ENCODE data around the gene ARHGAP31. TPM values are rescaled to one million over a fixed set of nuclear protein-coding genes. Genes with fewer than 3 reads are reported as not detected.
"Not testable (repeated sequence)": the region's sequence is repeated elsewhere in the genome, so short reads cannot be mapped to it uniquely, and the experiment has no call there.

Gene ARHGAP31
- total RNA-seq, 2 experiments from 2014 or later = 9.2 to 9.6 TPM

- DNase-seq (no peak), ATAC-seq (no peak)
- no peaks in the 10 kb centered on the region for H3K9me3 Mint-ChIP-seq (ENCODE audit: low read depth)
- no peak overlapping the region for H3K27ac Mint-ChIP-seq
- ChIA-PET POLR2A (no interaction called here), CTCF (no interaction called here)
- peaks cover 3% of the 10 kb centered on the region for H3K4me1 Mint-ChIP-seq
- no peak overlapping the region for H3K4me3 Mint-ChIP-seq
- no peaks in the 10 kb centered on the region for H3K27me3 Mint-ChIP-seq
- H3K36me3 Mint-ChIP-seq (ENCODE audit: low read depth) = peaks cover 8% of the 10 kb centered on the region
- intact Hi-C loops (cut with DNase I, micrococcal nuclease) = no loop called here
These were observed 70.2 kb downstream of the ARHGAP31 start for GRCh38 chr3:119364401-119364800.

- intact Hi-C loops (cut with DNase I, micrococcal nuclease) = no loop called here
- Mint-ChIP-seq H3K4me3 (no peak overlapping the region), H3K9me3 (ENCODE audit: low read depth) (no peaks in the 10 kb centered on the region), H3K27ac (no peak overlapping the region), H3K4me1 (peaks cover 3% of the 10 kb centered on the region), H3K36me3 (ENCODE audit: low read depth) (peaks cover 8% of the 10 kb centered on the region), H3K27me3 (no peaks in the 10 kb centered on the region)
- no peak for ATAC-seq
- no peak for DNase-seq
- CTCF ChIA-PET = no interaction called here
- POLR2A ChIA-PET = no interaction called here
These were observed 71.2 kb downstream of the ARHGAP31 start for GRCh38 chr3:119365418-119365817.

- Mint-ChIP-seq H3K27me3 (no peaks in the 10 kb centered on the region), H3K9me3 (ENCODE audit: low read depth) (no peaks in the 10 kb centered on the region), H3K4me3 (no peak overlapping the region), H3K4me1 (peaks cover 3% of the 10 kb centered on the region), H3K36me3 (ENCODE audit: low read depth) (peaks cover 10% of the 10 kb centered on the region), H3K27ac (no peak overlapping the region)
- ChIA-PET CTCF (interaction anchor here (0.6 kb wide), 1 partner anchor 22 kb away, joined by 4 read pairs; no protein-coding TSS in a partner anchor), POLR2A (no interaction called here)
- no peak for ATAC-seq
- no peak for DNase-seq
- intact Hi-C loops (cut with DNase I, micrococcal nuclease) = no loop called here
These were observed 72.8 kb downstream of the ARHGAP31 start for GRCh38 chr3:119367000-119367399.

- H3K27ac Mint-ChIP-seq = no peak overlapping the region
These were observed 74.1 kb downstream of the ARHGAP31 start for GRCh38 chr3:119368298-119368697.

GRCh38 chr3:119371786-119372185, 77.6 kb downstream of the ARHGAP31 start:
- H3K4me1 Mint-ChIP-seq; H3K27ac Mint-ChIP-seq; H3K36me3 Mint-ChIP-seq (ENCODE audit: low read depth); POLR2A ChIA-PET; intact Hi-C loops (cut with DNase I, micrococcal nuclease); H3K4me3 Mint-ChIP-seq; ATAC-seq; H3K27me3 Mint-ChIP-seq; H3K9me3 Mint-ChIP-seq (ENCODE audit: low read depth); DNase-seq: not testable (repeated sequence)
- CTCF ChIA-PET = interaction anchor here (0.7 to 0.9 kb wide), 2 partner anchors 12 to 27 kb away, joined by 3 to 5 read pairs; no protein-coding TSS in a partner anchor

More at GRCh38 chr3:119368298-119368697, 74.1 kb downstream of the ARHGAP31 start:
- intact Hi-C loops (cut with DNase I, micrococcal nuclease) = no loop called here
- POLR2A ChIA-PET = no interaction called here
- no peak for ATAC-seq
- DNase-seq = no peak
- H3K27me3 Mint-ChIP-seq = no peaks in the 10 kb centered on the region
- H3K9me3 Mint-ChIP-seq (ENCODE audit: low read depth) = no peaks in the 10 kb centered on the region
- CTCF ChIA-PET = interaction anchor here (0.7 to 1.2 kb wide), 3 partner anchors 16 to 222 kb away, joined by 4 read pairs; partner anchors contain the start of gene TEX55
- H3K4me3 Mint-ChIP-seq = no peak overlapping the region
- H3K36me3 Mint-ChIP-seq (ENCODE audit: low read depth) = peaks cover 10% of the 10 kb centered on the region
- peaks cover 3% of the 10 kb centered on the region for H3K4me1 Mint-ChIP-seq

- Mint-ChIP-seq H3K4me1 (no peaks in the 10 kb centered on the region), H3K27ac (no peak overlapping the region), H3K27me3 (no peaks in the 10 kb centered on the region), H3K4me3 (no peak overlapping the region), H3K9me3 (ENCODE audit: low read depth) (no peaks in the 10 kb centered on the region), H3K36me3 (ENCODE audit: low read depth) (peaks cover 2% of the 10 kb centered on the region)
- CTCF ChIA-PET = no interaction called here
- ATAC-seq (no peak), DNase-seq (no peak)
- POLR2A ChIA-PET = no interaction called here
- intact Hi-C loops (cut with DNase I, micrococcal nuclease) = no loop called here
These were observed 80.9 kb downstream of the ARHGAP31 start for GRCh38 chr3:119375106-119375505.

GRCh38 chr3:119375510-119375909, 81.3 kb downstream of the ARHGAP31 start:
- Mint-ChIP-seq H3K9me3 (ENCODE audit: low read depth) (no peaks in the 10 kb centered on the region), H3K27ac (no peak overlapping the region), H3K4me1 (no peaks in the 10 kb centered on the region), H3K4me3 (no peak overlapping the region), H3K27me3 (no peaks in the 10 kb centered on the region), H3K36me3 (ENCODE audit: low read depth) (peaks cover 2% of the 10 kb centered on the region)
- ChIA-PET POLR2A (no interaction called here), CTCF (no interaction called here)
- ATAC-seq = no peak
- DNase-seq = no peak
- intact Hi-C loops (cut with DNase I, micrococcal nuclease) = no loop called here

GRCh38 chr3:119376758-119377157, 82.6 kb downstream of the ARHGAP31 start:
- Mint-ChIP-seq H3K4me1 (no peaks in the 10 kb centered on the region), H3K27me3 (no peaks in the 10 kb centered on the region), H3K9me3 (ENCODE audit: low read depth) (no peaks in the 10 kb centered on the region), H3K27ac (no peak overlapping the region), H3K4me3 (no peak overlapping the region), H3K36me3 (ENCODE audit: low read depth) (peaks cover 4% of the 10 kb centered on the region)
- intact Hi-C loops (cut with DNase I, micrococcal nuclease) = no loop called here
- POLR2A ChIA-PET = no interaction called here
- no peak for DNase-seq
- no peak for ATAC-seq
- CTCF ChIA-PET = no interaction called here

GRCh38 chr3:119378259-119378803, 84.1 kb downstream of the ARHGAP31 start:
- no peaks in the 10 kb centered on the region for H3K27me3 Mint-ChIP-seq
- ChIA-PET CTCF (no interaction called here), POLR2A (interaction anchor here (0.7 kb wide), 1 partner anchor 549 kb away, joined by 3 read pairs; no protein-coding TSS in a partner anchor)
- H3K4me1 Mint-ChIP-seq = no peaks in the 10 kb centered on the region
- H3K27ac Mint-ChIP-seq = no peak overlapping the region
- H3K4me3 Mint-ChIP-seq = no peak overlapping the region
- H3K36me3 Mint-ChIP-seq (ENCODE audit: low read depth) = peaks cover 3% of the 10 kb centered on the region
- intact Hi-C loops (cut with DNase I, micrococcal nuclease) = no loop called here
- DNase-seq = no peak
- ATAC-seq = no peak
- H3K9me3 Mint-ChIP-seq (ENCODE audit: low read depth) = no peaks in the 10 kb centered on the region

- DNase-seq (no peak), ATAC-seq (no peak)
- Mint-ChIP-seq H3K36me3 (ENCODE audit: low read depth) (peaks cover 3% of the 10 kb centered on the region), H3K27me3 (no peaks in the 10 kb centered on the region), H3K27ac (no peak overlapping the region), H3K4me3 (no peak overlapping the region), H3K4me1 (no peaks in the 10 kb centered on the region), H3K9me3 (ENCODE audit: low read depth) (no peaks in the 10 kb centered on the region)
- intact Hi-C loops (cut with DNase I, micrococcal nuclease) = no loop called here
- POLR2A ChIA-PET = no interaction called here
- CTCF ChIA-PET = no interaction called here
These were observed 86.5 kb downstream of the ARHGAP31 start for GRCh38 chr3:119380697-119381096.

- DNase-seq (no peak), ATAC-seq (no peak)
- Mint-ChIP-seq H3K4me3 (no peak overlapping the region), H3K9me3 (ENCODE audit: low read depth) (no peaks in the 10 kb centered on the region), H3K36me3 (ENCODE audit: low read depth) (peaks cover 3% of the 10 kb centered on the region), H3K4me1 (no peaks in the 10 kb centered on the region), H3K27ac (no peak overlapping the region), H3K27me3 (no peaks in the 10 kb centered on the region)
- ChIA-PET POLR2A (no interaction called here), CTCF (no interaction called here)
- intact Hi-C loops (cut with DNase I, micrococcal nuclease) = no loop called here
These were observed 88.0 kb downstream of the ARHGAP31 start for GRCh38 chr3:119382134-119382533.

GRCh38 chr3:119388577-119388976, 94.4 kb downstream of the ARHGAP31 start:
- no peaks in the 10 kb centered on the region for H3K9me3 Mint-ChIP-seq (ENCODE audit: low read depth)
- no peaks in the 10 kb centered on the region for H3K27me3 Mint-ChIP-seq
- DNase-seq (no peak), ATAC-seq (no peak)
- ChIA-PET POLR2A (no interaction called here), CTCF (no interaction called here)
- H3K27ac Mint-ChIP-seq = no peak overlapping the region
- H3K4me3 Mint-ChIP-seq = no peak overlapping the region
- no peaks in the 10 kb centered on the region for H3K4me1 Mint-ChIP-seq
- intact Hi-C loops (cut with DNase I, micrococcal nuclease) = no loop called here
- H3K36me3 Mint-ChIP-seq (ENCODE audit: low read depth) = peaks cover 22% of the 10 kb centered on the region
